GM23248 (cell line): ENCODE measurements around the gene MEF2A. TPM values are rescaled to one million over a fixed set of nuclear protein-coding genes. Genes with fewer than 3 reads are reported as not detected.

Source experiments
- DNase-seq: peaks from one replicate; pipeline ENCODE4 v3.0.0-alpha.2; 2015
- H2AFZ ChIP-seq: fragments of 200-600 bp; sonication (generic); 2 replicates; pipeline ENCODE4 v1.6.1; 2016; ENCODE audit warnings: antibody characterized with exemption
- H3F3A ChIP-seq: fragments of 200-600 bp; sonication (generic); 2 replicates; pipeline ENCODE4 v1.6.1; 2016; ENCODE audit warnings: mild to moderate bottlenecking, antibody characterized with exemption, mixed run types; ENCODE audit not compliant: insufficient read depth
- H3K27ac ChIP-seq: fragments of 200-600 bp; sonication (generic); 2 replicates; pipeline ENCODE4 v1.5.1; 2016; ENCODE audit warnings: mild to moderate bottlenecking
- H3K27me3 ChIP-seq: fragments of 200-600 bp; sonication (generic); replicated peaks from 2 replicates; pipeline ENCODE4 v1.6.1; 2016; ENCODE audit warnings: mild to moderate bottlenecking; ENCODE audit not compliant: insufficient read depth
- H3K36me3 ChIP-seq: fragments of 200-600 bp; sonication (generic); 2 replicates; pipeline ENCODE4 v1.6.1; 2016; ENCODE audit warnings: low read depth, mild to moderate bottlenecking
- H3K4me1 ChIP-seq: fragments of 200-600 bp; sonication (generic); 2 replicates; pipeline ENCODE4 v1.6.1; 2016; ENCODE audit warnings: mild to moderate bottlenecking; ENCODE audit not compliant: insufficient read depth
- H3K4me2 ChIP-seq: fragments of 200-600 bp; sonication (generic); one replicate; pipeline ENCODE4 v1.6.1; 2016; ENCODE audit warnings: mild to moderate bottlenecking; ENCODE audit not compliant: unreplicated experiment
- H3K4me3 ChIP-seq: fragments of 200-600 bp; sonication (generic); 2 replicates; pipeline ENCODE4 v1.5.1; 2016; ENCODE audit warnings: mild to moderate bottlenecking
- H3K79me2 ChIP-seq: fragments of 200-600 bp; sonication (generic); 2 replicates; pipeline ENCODE4 v1.6.1; 2016; ENCODE audit warnings: mild to moderate bottlenecking; ENCODE audit not compliant: insufficient read depth
- H3K9ac ChIP-seq: fragments of 200-600 bp; sonication (generic); 2 replicates; pipeline ENCODE4 v1.6.1; 2016; ENCODE audit warnings: mild to moderate bottlenecking
- H3K9me2 ChIP-seq: fragments of 200-600 bp; sonication (generic); 2 replicates; pipeline ENCODE4 v1.6.1; 2016; ENCODE audit warnings: mixed run types, mild to moderate bottlenecking, moderate library complexity; ENCODE audit not compliant: insufficient read depth
- H3K9me3 ChIP-seq: fragments of 200-600 bp; sonication (generic); one replicate; pipeline ENCODE4 v1.6.1; 2017; ENCODE audit warnings: low read depth
- H4K20me1 ChIP-seq: fragments of 200-600 bp; sonication (generic); 2 replicates; pipeline ENCODE4 v1.6.0; 2016; ENCODE audit not compliant: insufficient read depth
- EZH2 ChIP-seq: fragments of 200-600 bp; sonication (generic); IDR thresholded peaks from 2 replicates; pipeline ENCODE4 v1.6.1; 2018; ENCODE audit warnings: antibody characterized with exemption, mild to moderate bottlenecking; ENCODE audit not compliant: insufficient read depth, poor library complexity, severe bottlenecking
- EZH2phosphoT487 ChIP-seq: fragments of 200-600 bp; sonication (generic); IDR thresholded peaks from 2 replicates; pipeline ENCODE4 v1.6.1; 2018; ENCODE audit warnings: antibody characterized with exemption, moderate library complexity, mild to moderate bottlenecking, low read depth; ENCODE audit not compliant: insufficient read depth
- WGBS, 2 experiments: methylation state at CpG; one replicate each; pipeline ENCODE4 v1.1.6; 2015 to 2017; ENCODE audit warnings: low lambda C conversion rate in 2 of 2, low coverage in 1 of 2; ENCODE audit errors: missing lambda C conversion rate in 2 of 2; 5-methylcytosine and 5-hydroxymethylcytosine counted together
- in situ Hi-C: fragments of 300-500 bp; cut with MboI; formaldehyde crosslinking; loops from 2 replicates; pipeline ENCODE4 v1.15.0; 2020
- polyA plus RNA-seq: library from polyadenylated mRNA; unstranded; fragments of >200 nt; fragmentation: Nextera tagmentation; extraction: Ambion mirVana; gene quantifications from 2 replicates; pipeline ENCODE4 v1.2.1, GENCODE V29; 2016
- total RNA-seq: library from RNA; depleted of rRNA; stranded (reverse); fragments of >200 nt; shearing (Covaris generic); gene quantifications from 2 replicates; pipeline ENCODE4 v1.2.3, GENCODE V29; 2014

The MEF2A gene
- total and polyA plus RNA-seq, 2 experiments from 2014 or later, result 24.3 to 37.8 TPM

GRCh38 chr15:99564221-99565048, 1.3 kb upstream of the MEF2A start:
- peak overlapping the region; percentile 49 for H3K4me2 ChIP-seq
- H3K27me3 ChIP-seq, result no peaks in the 10 kb centered on the region
- H3K4me3 ChIP-seq, result peak overlapping the region; percentile 100
- peaks cover 19% of the 10 kb centered on the region for H3F3A ChIP-seq
- in situ Hi-C loops, result no loop called here
- H3K9me3 ChIP-seq, result no peaks in the 10 kb centered on the region
- peak overlapping the region; percentile 94 for H3K27ac ChIP-seq
- H3K9me2 ChIP-seq, result no peaks in the 10 kb centered on the region
- peak overlapping the region; percentile 69 for H3K9ac ChIP-seq
- H3K79me2 ChIP-seq, result peaks cover 31% of the 10 kb centered on the region
- no peak for TF ChIP-seq EZH2
- no peak for TF ChIP-seq EZH2phosphoT487
- no peaks in the 10 kb centered on the region for H4K20me1 ChIP-seq
- 31 to 34% methylated on average over 11 of the region's 11 CpGs for WGBS, 2 experiments
- peak; percentile 52 for DNase-seq
- H3K4me1 ChIP-seq, result peaks cover 23% of the 10 kb centered on the region
- H3K36me3 ChIP-seq, result no peaks in the 10 kb centered on the region
- H2AFZ ChIP-seq, result peak overlapping the region; percentile 89

DNA sequence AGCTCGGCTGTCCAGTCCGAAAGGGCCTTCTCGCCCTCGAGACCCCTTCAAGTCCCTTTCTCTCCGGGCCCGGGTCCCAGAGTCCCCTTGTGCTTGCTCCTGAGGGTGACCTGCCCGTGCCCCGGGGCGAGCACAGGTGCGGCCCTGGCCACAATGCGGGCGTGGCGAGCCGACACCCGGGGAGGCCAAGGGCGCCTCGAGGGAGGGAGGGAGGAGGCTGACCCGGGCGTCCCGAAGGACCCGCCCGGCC, 810 bp upstream of the MEF2A start:
- Histone ChIP-seq H3K4me1 (peaks cover 23% of the 10 kb centered on the region), H3K9me2 (no peaks in the 10 kb centered on the region), H3K9ac (peak overlapping the region; percentile 69), H3F3A (peaks cover 19% of the 10 kb centered on the region), H3K36me3 (no peaks in the 10 kb centered on the region), H3K4me3 (peak overlapping the region; percentile 100), H3K27ac (peak overlapping the region; percentile 94), H3K79me2 (peaks cover 36% of the 10 kb centered on the region), H3K4me2 (peak overlapping the region; percentile 49), H4K20me1 (no peaks in the 10 kb centered on the region), H3K9me3 (no peaks in the 10 kb centered on the region), H3K27me3 (no peaks in the 10 kb centered on the region), H2AFZ (peak overlapping the region; percentile 89)
- in situ Hi-C loops, result no loop called here
- no peak for DNase-seq
- TF ChIP-seq EZH2phosphoT487 (no peak), EZH2 (no peak)
- 1 to 5% methylated on average over 9 to 19 of the region's 22 CpGs for WGBS, 2 experiments

DNA sequence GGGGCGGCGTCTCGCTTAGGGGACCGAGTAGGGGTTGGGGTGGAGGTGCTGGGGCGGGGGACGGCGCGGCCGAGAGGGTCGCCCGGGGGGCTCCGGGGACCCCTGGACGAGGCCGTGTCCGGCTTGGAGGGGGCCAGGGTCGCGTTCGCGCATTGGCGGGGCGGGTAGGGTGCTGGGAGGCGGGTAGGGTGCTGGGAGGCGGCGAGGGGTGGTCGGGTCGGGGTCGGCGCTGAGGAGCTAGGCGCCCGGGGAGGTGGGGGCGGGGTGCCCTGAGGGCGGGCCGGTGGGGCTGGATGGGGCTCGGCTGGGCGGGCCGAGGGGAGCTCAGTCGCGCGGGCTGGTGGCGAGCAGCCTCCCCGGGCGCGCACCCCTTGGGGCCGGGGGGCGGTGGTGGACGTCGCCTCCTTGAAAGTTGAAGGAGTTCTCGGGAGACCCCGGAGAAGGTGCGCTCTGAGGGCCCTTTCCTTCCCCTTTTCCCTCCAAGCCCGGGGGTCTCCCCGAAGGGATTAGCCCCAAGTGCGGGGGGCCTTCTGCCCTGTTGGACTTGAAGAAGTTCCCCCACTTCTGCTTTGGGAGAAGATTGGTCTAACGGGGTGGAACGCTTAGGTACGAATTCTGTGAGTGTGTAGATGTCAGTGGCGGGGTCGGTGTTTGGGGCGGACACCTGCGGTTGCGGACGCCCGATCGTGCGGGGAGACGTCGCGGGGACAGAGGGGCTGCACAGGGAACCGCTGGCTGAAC, 543 bp downstream of the MEF2A start:
- Histone ChIP-seq H3K4me2 (peak overlapping the region; percentile 91), H3F3A (peaks cover 19% of the 10 kb centered on the region), H3K9ac (peak overlapping the region; percentile 95), H3K27ac (peak overlapping the region; percentile 94), H3K4me3 (peak overlapping the region; percentile 100), H3K79me2 (peaks cover 50% of the 10 kb centered on the region), H3K27me3 (no peaks in the 10 kb centered on the region), H4K20me1 (no peaks in the 10 kb centered on the region), H3K36me3 (no peaks in the 10 kb centered on the region), H3K9me2 (no peaks in the 10 kb centered on the region), H3K9me3 (no peaks in the 10 kb centered on the region), H2AFZ (peak overlapping the region; percentile 87), H3K4me1 (peaks cover 23% of the 10 kb centered on the region)
- WGBS, 2 experiments, result 1% methylated on average over 22 to 50 of the region's 69 CpGs
- in situ Hi-C loops, result no loop called here
- DNase-seq, result peak; percentile 53
- TF ChIP-seq EZH2 (no peak), EZH2phosphoT487 (no peak)

- TF ChIP-seq EZH2phosphoT487 (no peak), EZH2 (no peak)
- H3K9me2 ChIP-seq, result no peaks in the 10 kb centered on the region
- peaks cover 75% of the 10 kb centered on the region for H3K79me2 ChIP-seq
- H3K4me3 ChIP-seq, result peak overlapping the region; percentile 100
- in situ Hi-C loops, result no loop called here
- H3K9ac ChIP-seq, result peak overlapping the region; percentile 95
- WGBS, 2 experiments, result 17% methylated on average over 9 of the region's 9 CpGs
- DNase-seq, result peak; percentile 76
- H3F3A ChIP-seq, result peaks cover 19% of the 10 kb centered on the region
- H3K9me3 ChIP-seq, result no peaks in the 10 kb centered on the region
- peak overlapping the region; percentile 71 for H3K27ac ChIP-seq
- H4K20me1 ChIP-seq, result 0 out of 2 replicates have a peak, but pooled peaks cover 3% of the 10 kb centered on the region
- no peaks in the 10 kb centered on the region for H3K27me3 ChIP-seq
- H3K36me3 ChIP-seq, result no peaks in the 10 kb centered on the region
- H2AFZ ChIP-seq, result 0 out of 2 replicates have a peak overlapping the region, but pooled peaks have one; percentile 6
- peak overlapping the region; percentile 83 for H3K4me2 ChIP-seq
- H3K4me1 ChIP-seq, result peaks cover 23% of the 10 kb centered on the region
These were observed 3.0 kb downstream of the MEF2A start for GRCh38 chr15:99568625-99569352.
